Measurements from ENCODE around the gene GLS.
"Not testable (repeated sequence)": the region's sequence is repeated elsewhere in the genome, so short reads cannot be mapped to it uniquely, and the experiment has no call there.

GLS gene

GRCh38 chr2:190973262-190973661 is 92.6 kb downstream of the GLS start:
- FAIRE-seq = no peak

GRCh38 chr2:190973726-190974628 is 93.4 kb downstream of the GLS start:
- no peak for FAIRE-seq

- no peak for FAIRE-seq
Observed at GRCh38 chr2:190974629-190975361, 94.2 kb downstream of the GLS start.

GRCh38 chr2:190976521-190976920 is 95.9 kb downstream of the GLS start:
- FAIRE-seq = no peak

GRCh38 chr2:190977505-190977904 is 96.9 kb downstream of the GLS start:
- no peak for FAIRE-seq

GRCh38 chr2:190978389-190979053 is 97.9 kb downstream of the GLS start:
- no peak for FAIRE-seq

- FAIRE-seq = no peak
Observed at GRCh38 chr2:190979906-190980629, 99.4 kb downstream of the GLS start.

- FAIRE-seq = no peak
Observed at GRCh38 chr2:190980630-190981209, 100.1 kb downstream of the GLS start.

- no peak for FAIRE-seq
Observed at GRCh38 chr2:190981333-190981732, 100.7 kb downstream of the GLS start.

- no peak for FAIRE-seq
Observed at GRCh38 chr2:190981733-190982132, 101.1 kb downstream of the GLS start.

GRCh38 chr2:190982262-190983034 is 101.8 kb downstream of the GLS start:
- no peak for FAIRE-seq

GRCh38 chr2:190984595-190984994 is 104.0 kb downstream of the GLS start:
- no peak for FAIRE-seq

GRCh38 chr2:190986221-190986953 is 105.8 kb downstream of the GLS start:
- no peak for FAIRE-seq

GRCh38 chr2:190987116-190987515 is 106.5 kb downstream of the GLS start:
- no peak for FAIRE-seq

GRCh38 chr2:190987938-190988337 is 107.3 kb downstream of the GLS start:
- no peak for FAIRE-seq

GRCh38 chr2:190988910-190989309 is 108.3 kb downstream of the GLS start:
- FAIRE-seq = no peak

GRCh38 chr2:190990132-190990531 is 109.5 kb downstream of the GLS start:
- FAIRE-seq = no peak

GRCh38 chr2:190993292-190993643 is 112.6 kb downstream of the GLS start:
- no peak for FAIRE-seq

GRCh38 chr2:190994148-190994547 is 113.5 kb downstream of the GLS start:
- no peak for FAIRE-seq

GRCh38 chr2:190995315-190995714 is 114.7 kb downstream of the GLS start:
- FAIRE-seq = not testable (repeated sequence)

All from endometrium (tissue), 2 donors.